Tibial nerve (tissue), 3 donors: ENCODE data around the gene RGS18.

Source experiments
- EP300 ChIP-seq, 2 donors: sonication (generic); formaldehyde crosslinking; IDR thresholded peaks; one replicate each; pipeline ENCODE4 v1.6.1; 2017; ENCODE audit warnings: antibody characterized with exemption in 2 of 2, mild to moderate bottlenecking in 1 of 2
- POLR2A ChIP-seq, 2 donors: fragments of 450-650 bp; IDR thresholded peaks; one replicate each; pipeline ENCODE4 v1.6.1; 2017; ENCODE audit warnings: antibody characterized with exemption in 2 of 2, mild to moderate bottlenecking in 2 of 2, moderate library complexity in 2 of 2

DNA sequence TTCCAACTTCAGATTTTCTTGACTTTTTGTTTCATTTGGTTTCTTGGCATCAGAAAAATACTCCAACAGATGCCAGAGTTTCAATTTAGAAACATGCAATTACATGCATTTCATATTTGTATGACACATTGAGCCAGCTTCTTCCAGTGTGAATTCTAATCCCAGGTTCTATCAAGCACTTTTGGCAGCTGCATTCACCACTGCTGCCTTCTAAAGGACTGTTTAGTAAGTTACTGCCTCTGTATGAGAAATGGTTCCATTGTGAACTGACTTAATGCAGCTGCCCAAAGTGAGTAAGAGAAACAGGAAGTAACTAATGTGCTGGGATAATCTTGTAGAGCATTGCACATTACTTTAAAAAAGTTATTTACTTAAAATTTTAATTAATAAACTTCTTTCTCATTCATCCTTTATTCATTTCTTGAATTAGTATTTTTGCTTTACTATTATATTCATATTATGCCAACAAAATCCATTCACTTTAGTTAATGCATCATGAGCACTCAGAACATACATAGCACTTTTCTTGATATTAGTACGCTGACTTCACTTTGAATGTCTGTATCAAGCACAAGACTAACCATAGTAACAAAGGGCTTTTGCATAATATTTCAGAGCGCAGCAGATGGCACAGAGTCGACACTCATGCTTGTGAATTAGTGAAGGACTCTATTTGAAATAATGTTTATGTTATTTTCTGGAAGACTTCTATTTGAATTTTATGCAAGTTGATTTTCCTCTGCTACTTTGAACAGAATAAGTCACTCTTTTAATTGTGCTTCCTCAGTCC lies 9.8 kb downstream of the RGS18 start:
- no peak for TF ChIP-seq EP300 (IDR thresholded peaks at IDR 0.05)
- no peak for TF ChIP-seq POLR2A (IDR thresholded peaks at IDR 0.05)
